ENCODE data around the gene METRNL.
A peak's percentile ranks its signal among the peaks of the same experiment; 100 is the strongest.
"Not testable (repeated sequence)": the region's sequence is repeated elsewhere in the genome, so short reads cannot be mapped to it uniquely, and the experiment has no call there.

METRNL gene

DNA sequence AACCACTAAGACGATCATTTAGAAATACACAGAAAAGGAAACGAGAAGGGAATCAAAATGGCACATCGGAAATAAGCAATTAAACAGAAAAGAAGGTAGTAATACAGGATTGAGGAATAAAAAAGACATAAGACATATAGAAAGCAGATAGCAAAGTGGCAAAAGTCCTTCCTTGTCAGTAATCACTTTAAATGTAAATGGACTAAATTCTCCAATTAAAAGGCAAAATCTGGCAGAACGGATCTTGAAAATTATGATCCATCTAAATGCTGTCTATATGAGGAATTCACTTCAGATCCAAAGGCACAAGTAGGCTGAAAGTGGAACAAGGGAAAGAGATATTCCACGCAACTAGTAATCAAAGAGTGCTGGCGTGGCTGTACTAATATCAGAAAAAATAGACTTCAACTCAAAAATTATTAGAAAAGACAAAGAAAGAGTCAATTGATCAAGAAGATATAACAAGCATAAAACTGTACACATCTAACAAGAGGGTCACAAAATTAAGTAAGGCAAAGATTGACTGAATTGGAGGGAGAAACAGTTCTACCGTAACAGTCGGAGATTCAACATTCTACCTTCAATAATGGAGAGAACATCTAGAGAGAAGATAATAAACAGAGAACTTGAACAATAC is 36.8 kb upstream of the METRNL start:
- TF ChIP-seq TARDBP (IDR thresholded peaks at IDR 0.05) (no peak), SP1 (IDR thresholded peaks at IDR 0.05) (no peak)
- POLR2A ChIA-PET: no interaction called here
- CTCF ChIA-PET: no interaction called here

DNA sequence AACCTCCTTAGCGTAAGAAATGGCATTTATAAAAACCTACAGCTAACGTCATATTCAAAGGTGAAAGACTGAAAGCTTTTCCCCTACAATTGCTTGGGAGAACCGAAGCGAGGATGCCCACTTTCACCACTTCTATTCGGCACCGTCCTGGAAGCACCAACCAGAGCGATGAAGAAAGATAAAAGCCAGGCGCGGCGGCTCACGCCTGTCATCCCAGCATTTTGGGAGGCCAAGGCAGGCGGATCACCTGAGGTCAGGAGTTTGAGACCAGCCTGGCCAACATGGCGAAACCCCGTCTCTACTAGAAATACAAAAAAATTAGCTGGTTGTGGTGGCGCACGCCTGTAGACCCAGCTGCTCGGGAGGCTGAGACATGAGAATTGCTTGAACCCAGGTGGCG is 34.9 kb upstream of the METRNL start:
- DNase-seq (ENCODE audit: extremely low spot score); CTCF ChIA-PET; POLR2A ChIA-PET: not testable (repeated sequence)

More for the DNA sequence above, 36.8 kb upstream of the METRNL start:
- no peak for DNase-seq (ENCODE audit: extremely low spot score)

- POLR2A ChIA-PET: no interaction called here
- CTCF ChIA-PET: no interaction called here
- DNase-seq (ENCODE audit: extremely low spot score): no peak
- no peak for TF ChIP-seq SUZ12 (IDR thresholded peaks at IDR 0.05)
- TF ChIP-seq ZNF384 (IDR thresholded peaks at IDR 0.05): no peak
- TF ChIP-seq ARNT (IDR thresholded peaks at IDR 0.05): no peak
- no peak for TF ChIP-seq FOXA1 (IDR thresholded peaks at IDR 0.05)
- TF ChIP-seq FOXK2 (IDR thresholded peaks at IDR 0.05): no peak
- TF ChIP-seq SP1 (IDR thresholded peaks at IDR 0.05): no peak
- no peak for TF ChIP-seq BHLHE40 (IDR thresholded peaks at IDR 0.05; ENCODE audit: borderline replicate concordance)
- TF ChIP-seq CTBP1 (IDR thresholded peaks at IDR 0.05; ENCODE audit: borderline replicate concordance): no peak
- no peak for TF ChIP-seq HDGF (IDR thresholded peaks at IDR 0.05; ENCODE audit: borderline replicate concordance)
- TF ChIP-seq, protein P1, sequence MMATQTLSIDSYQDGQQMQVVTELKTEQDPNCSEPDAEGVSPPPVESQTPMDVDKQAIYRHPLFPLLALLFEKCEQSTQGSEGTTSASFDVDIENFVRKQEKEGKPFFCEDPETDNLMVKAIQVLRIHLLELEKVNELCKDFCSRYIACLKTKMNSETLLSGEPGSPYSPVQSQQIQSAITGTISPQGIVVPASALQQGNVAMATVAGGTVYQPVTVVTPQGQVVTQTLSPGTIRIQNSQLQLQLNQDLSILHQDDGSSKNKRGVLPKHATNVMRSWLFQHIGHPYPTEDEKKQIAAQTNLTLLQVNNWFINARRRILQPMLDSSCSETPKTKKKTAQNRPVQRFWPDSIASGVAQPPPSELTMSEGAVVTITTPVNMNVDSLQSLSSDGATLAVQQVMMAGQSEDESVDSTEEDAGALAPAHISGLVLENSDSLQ (IDR thresholded peaks at IDR 0.05): no peak
These were observed 32.8 kb upstream of the METRNL start for GRCh38 chr17:83046448-83047181.

DNA sequence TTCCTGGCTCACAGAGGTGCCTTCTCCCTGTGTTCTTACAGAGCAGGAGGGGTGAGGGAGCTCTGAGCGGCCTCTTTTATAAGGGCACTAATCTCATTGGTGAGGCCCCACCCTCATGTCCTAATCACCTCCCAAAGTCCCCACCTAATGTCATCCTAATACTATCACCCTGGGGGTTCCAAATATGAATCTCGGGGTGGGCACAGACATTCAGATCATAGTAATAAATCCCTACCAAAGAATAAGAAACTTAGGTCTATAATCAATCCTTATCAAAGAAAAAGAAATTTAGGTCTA is 32.3 kb upstream of the METRNL start:
- DNase-seq (ENCODE audit: extremely low spot score): no peak
- POLR2A ChIA-PET: no interaction called here
- no peak for TF ChIP-seq FOXM1 (IDR thresholded peaks at IDR 0.05; ENCODE audit: borderline replicate concordance)
- CTCF ChIA-PET: no interaction called here

- CTCF ChIA-PET; DNase-seq (ENCODE audit: extremely low spot score); POLR2A ChIA-PET: not testable (repeated sequence)
These were observed 31.5 kb upstream of the METRNL start for GRCh38 chr17:83047818-83048475.

DNA sequence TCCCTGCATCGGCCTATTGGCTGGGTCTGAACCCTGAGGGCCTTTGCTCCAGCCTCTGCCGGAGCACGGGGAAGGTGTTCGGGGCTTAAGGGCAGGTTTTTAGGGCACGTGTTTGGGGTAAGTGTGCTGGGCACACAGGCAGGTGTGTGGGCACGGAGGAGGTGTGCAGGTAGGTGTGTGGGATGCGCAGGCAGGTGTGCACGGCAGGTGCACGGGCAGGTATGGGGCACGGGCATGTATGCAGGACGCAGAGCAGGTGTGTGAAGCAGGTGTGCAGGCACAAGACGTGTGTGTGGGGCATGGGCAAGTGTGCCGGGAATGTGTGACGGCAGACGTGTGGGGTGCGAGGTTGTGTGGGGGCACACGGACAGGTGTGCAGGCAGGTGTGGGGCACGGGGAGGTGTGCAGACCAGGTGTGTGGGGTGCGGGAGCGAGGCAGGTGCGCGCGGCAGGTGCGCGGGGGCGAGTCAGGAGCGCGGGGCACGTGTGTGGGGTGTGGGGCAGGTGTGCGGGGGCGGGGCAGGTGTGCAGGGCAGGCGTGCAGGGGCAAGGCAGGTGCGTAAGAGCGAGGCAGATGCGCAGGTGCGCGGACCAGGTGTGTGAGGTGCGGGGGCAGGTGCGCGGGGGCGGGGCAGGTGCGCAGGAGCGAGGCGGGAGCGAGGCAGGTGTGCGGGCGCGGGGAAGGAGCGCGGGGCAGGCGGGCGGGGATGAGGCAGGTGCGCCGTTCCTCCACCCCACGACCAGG is 28.6 kb upstream of the METRNL start:
- ChIA-PET POLR2A (no interaction called here), CTCF (no interaction called here)
- TF ChIP-seq SUZ12 (IDR thresholded peaks at IDR 0.05) (no peak), CTBP1 (IDR thresholded peaks at IDR 0.05; ENCODE audit: borderline replicate concordance) (0 out of 2 replicates have a peak, but pooled peaks have one; percentile 39), SP1 (IDR thresholded peaks at IDR 0.05) (no peak), BHLHE40 (IDR thresholded peaks at IDR 0.05; ENCODE audit: borderline replicate concordance) (no peak), NFRKB (IDR thresholded peaks at IDR 0.05) (no peak)
- DNase-seq (ENCODE audit: extremely low spot score): no peak

DNA sequence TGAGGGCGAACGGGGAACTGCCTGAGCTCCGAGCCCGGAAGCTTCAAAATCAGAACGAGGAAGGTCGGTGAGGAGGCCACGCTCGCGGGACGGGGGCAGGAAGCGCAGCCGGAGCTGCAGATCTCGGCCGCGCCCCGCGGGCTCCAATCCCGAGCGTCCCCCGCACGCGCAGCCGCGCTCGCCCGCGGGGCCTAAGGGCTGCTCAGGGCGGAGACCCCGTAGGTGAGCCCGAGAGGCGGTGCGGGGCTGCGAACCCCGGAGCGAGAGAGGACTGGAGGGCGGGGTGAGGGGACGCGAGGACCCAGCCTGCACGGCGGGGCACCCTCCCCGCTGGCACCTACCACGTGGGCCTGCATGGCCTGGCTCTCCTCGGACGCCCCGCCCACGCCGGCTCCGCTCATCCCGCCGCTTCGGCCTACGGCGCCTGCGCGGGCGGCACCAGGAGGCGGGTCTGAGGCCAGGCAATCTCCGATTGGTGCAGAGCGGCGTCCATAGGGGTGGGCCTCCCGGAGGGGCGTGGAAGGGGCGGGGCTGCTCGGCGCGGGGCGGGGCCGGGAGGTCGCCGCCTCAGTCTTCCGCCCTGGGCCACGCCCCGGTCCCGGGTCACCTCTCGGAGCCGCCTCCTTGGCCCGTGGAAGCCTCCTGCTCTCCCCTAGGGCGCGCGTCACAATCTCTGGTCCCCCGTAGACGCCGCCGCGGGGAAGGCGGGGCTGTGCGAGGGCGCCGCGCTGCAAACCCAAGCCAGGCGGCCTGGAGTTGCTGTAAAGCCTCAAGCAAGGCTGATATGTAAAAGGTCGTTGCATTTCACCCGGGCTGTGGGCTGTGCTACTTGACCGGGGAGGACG is 27.8 kb upstream of the METRNL start:
- TF ChIP-seq ZNF384 (IDR thresholded peaks at IDR 0.05): no peak
- 0 out of 2 replicates have a peak, but pooled peaks have one; percentile 18 for TF ChIP-seq HDGF (IDR thresholded peaks at IDR 0.05; ENCODE audit: borderline replicate concordance)
- no peak for TF ChIP-seq TARDBP (IDR thresholded peaks at IDR 0.05)
- TF ChIP-seq CTBP1 (IDR thresholded peaks at IDR 0.05; ENCODE audit: borderline replicate concordance): no peak
- TF ChIP-seq, protein P1 (IDR thresholded peaks at IDR 0.05): peak; percentile 92
- TF ChIP-seq FOXK2 (IDR thresholded peaks at IDR 0.05): no peak
- TF ChIP-seq FOXM1 (IDR thresholded peaks at IDR 0.05; ENCODE audit: borderline replicate concordance): no peak
- TF ChIP-seq SP1 (IDR thresholded peaks at IDR 0.05): peak; percentile 60
- no peak; the same call in 1 of the 2 replicates for TF ChIP-seq ELF4 (IDR thresholded peaks at IDR 0.05)
- TF ChIP-seq LEF1 (IDR thresholded peaks at IDR 0.05; ENCODE audit: borderline replicate concordance): no peak
- no peak for TF ChIP-seq BHLHE40 (IDR thresholded peaks at IDR 0.05; ENCODE audit: borderline replicate concordance)
- no peak for TF ChIP-seq NFRKB (IDR thresholded peaks at IDR 0.05)
- no peak for TF ChIP-seq ARNT (IDR thresholded peaks at IDR 0.05)
- TF ChIP-seq FOXA1 (IDR thresholded peaks at IDR 0.05): no peak
- TF ChIP-seq SUZ12 (IDR thresholded peaks at IDR 0.05): no peak
- peak; percentile 87 for TF ChIP-seq L3MBTL2 (conservative IDR thresholded peaks at IDR 0.05)
- POLR2A ChIA-PET: no interaction called here
- peak; percentile 100 for DNase-seq (ENCODE audit: extremely low spot score)
- CTCF ChIA-PET: no interaction called here
